Neural cell (in vitro differentiated cells): ENCODE data around the gene DTWD1. TPM values are rescaled to one million over a fixed set of nuclear protein-coding genes. Genes with fewer than 3 reads are reported as not detected.
"Not testable (repeated sequence)": the region's sequence is repeated elsewhere in the genome, so short reads cannot be mapped to it uniquely, and the experiment has no call there.

Experiments
- H2AFZ ChIP-seq: fragments of 200-600, 300-800 bp; sonication (generic), shearing (Covaris generic); 2 replicates; pipeline ENCODE4 v1.6.0; 2014; ENCODE audit warnings: low read depth, mild to moderate bottlenecking, antibody characterized with exemption, low read length, moderate library complexity
- H3F3A ChIP-seq: fragments of 200-600 bp; shearing (Covaris generic); 2 replicates; pipeline ENCODE4 v1.6.1; 2016; ENCODE audit warnings: mild to moderate bottlenecking, moderate library complexity, mixed read lengths, antibody characterized with exemption, low read length; ENCODE audit not compliant: insufficient read depth, poor library complexity, severe bottlenecking
- H3K27ac ChIP-seq: fragments of 200-600, 300-800 bp; sonication (generic), shearing (Covaris generic); 2 replicates; pipeline ENCODE4 v1.5.1; 2014; ENCODE audit warnings: mild to moderate bottlenecking, low read length, moderate library complexity
- H3K27me3 ChIP-seq: fragments of 300-800, 200-600 bp; sonication (generic), shearing (Covaris generic); 2 replicates; pipeline ENCODE4 v1.6.0; 2014; ENCODE audit warnings: mild to moderate bottlenecking, low read depth, low read length, moderate library complexity; ENCODE audit not compliant: insufficient read depth
- H3K36me3 ChIP-seq: fragments of 300-800, 200-600 bp; sonication (generic), shearing (Covaris generic); 2 replicates; pipeline ENCODE4 v1.5.1; 2014; ENCODE audit warnings: mild to moderate bottlenecking, antibody characterized with exemption, low read length, moderate library complexity; ENCODE audit not compliant: insufficient read depth
- H3K4me2 ChIP-seq: fragments of 300-800, 200-600 bp; sonication (generic), shearing (Covaris generic); 2 replicates; pipeline ENCODE4 v1.6.0; 2014; ENCODE audit warnings: mild to moderate bottlenecking, low read length
- H3K4me3 ChIP-seq: fragments of 300-800, 200-600 bp; sonication (generic), shearing (Covaris generic); 2 replicates; pipeline ENCODE4 v1.5.1; 2014; ENCODE audit warnings: mild to moderate bottlenecking, low read length, moderate library complexity
- H3K79me2 ChIP-seq: fragments of 200-600 bp; shearing (Covaris generic); replicated peaks from 2 replicates; pipeline ENCODE4 v1.6.0; 2014; ENCODE audit warnings: mild to moderate bottlenecking, low read length, moderate library complexity; ENCODE audit not compliant: insufficient read depth
- H3K9ac ChIP-seq: fragments of 300-800, 200-600 bp; sonication (generic), shearing (Covaris generic); 2 replicates; pipeline ENCODE4 v1.6.1; 2016; ENCODE audit warnings: mild to moderate bottlenecking, low read length, mixed read lengths
- H3K9me2 ChIP-seq: fragments of 200-600 bp; shearing (Covaris generic); 2 replicates; pipeline ENCODE4 v1.6.1; 2016; ENCODE audit warnings: mild to moderate bottlenecking, low read length, mixed read lengths; ENCODE audit not compliant: insufficient read depth
- H3K9me3 ChIP-seq: fragments of 200-600, 300-800 bp; sonication (generic), shearing (Covaris generic); 2 replicates; pipeline ENCODE4 v1.6.1; 2016; ENCODE audit warnings: mild to moderate bottlenecking, mixed run types, low read length, moderate library complexity, mixed read lengths
- H4K20me1 ChIP-seq: fragments of 200-600 bp; shearing (Covaris generic); 2 replicates; pipeline ENCODE4 v1.6.1; 2016; ENCODE audit warnings: mild to moderate bottlenecking, mixed run types; ENCODE audit not compliant: insufficient read depth
- EP300 ChIP-seq: fragments of 450-650 bp; conservative IDR thresholded peaks from 2 replicates; pipeline ENCODE4 v1.6.1; 2014; ENCODE audit warnings: antibody characterized with exemption, mild to moderate bottlenecking, moderate library complexity; ENCODE audit not compliant: poor library complexity, severe bottlenecking
- EZH2 ChIP-seq: fragments of 200-600, 300-800 bp; shearing (Covaris generic), sonication (generic); IDR thresholded peaks from 2 replicates; pipeline ENCODE4 v1.6.1; 2014; ENCODE audit warnings: antibody characterized with exemption, low read length, borderline replicate concordance, mild to moderate bottlenecking; ENCODE audit not compliant: insufficient read depth, poor library complexity, severe bottlenecking
- MXI1 ChIP-seq: fragments of 450-650 bp; conservative IDR thresholded peaks from 2 replicates; pipeline ENCODE4 v1.6.1; 2014; ENCODE audit warnings: antibody characterized with exemption, mild to moderate bottlenecking; ENCODE audit not compliant: poor library complexity, severe bottlenecking
- POLR2AphosphoS5 ChIP-seq: IDR thresholded peaks from 2 replicates; pipeline ENCODE4 v1.6.1; 2012
- RAD21 ChIP-seq: fragments of 450-650 bp; conservative IDR thresholded peaks from 2 replicates; pipeline ENCODE4 v1.6.1; 2014; ENCODE audit warnings: antibody characterized with exemption, mild to moderate bottlenecking, moderate library complexity
- SMC3 ChIP-seq: fragments of 450-650 bp; conservative IDR thresholded peaks from 2 replicates; pipeline ENCODE4 v1.6.1; 2014; ENCODE audit warnings: antibody characterized with exemption, mild to moderate bottlenecking, moderate library complexity; ENCODE audit not compliant: poor library complexity
- TAF1 ChIP-seq: IDR thresholded peaks from 2 replicates; pipeline ENCODE4 v1.6.1; 2012; ENCODE audit warnings: low read depth
- polyA plus RNA-seq: library from polyadenylated mRNA; depleted of rRNA; stranded (reverse); fragments of >200 nt; gene quantifications from 2 replicates; pipeline ENCODE4 v1.2.3, GENCODE V29; 2014
- TF ChIP-seq, protein P1 (sequence below): fragments of 450-650 bp; IDR thresholded peaks from 2 replicates; pipeline ENCODE4 v1.5.1; 2014; ENCODE audit warnings: antibody characterized with exemption, mild to moderate bottlenecking, moderate library complexity; ENCODE audit not compliant: poor library complexity, severe bottlenecking
- TF ChIP-seq, protein P2 (sequence below): IDR thresholded peaks from 2 replicates; pipeline ENCODE4 v1.6.1; 2012; ENCODE audit warnings: borderline replicate concordance

DTWD1 gene
- polyA plus RNA-seq, 1 donor from 2014 or later = 16.5 TPM

DNA sequence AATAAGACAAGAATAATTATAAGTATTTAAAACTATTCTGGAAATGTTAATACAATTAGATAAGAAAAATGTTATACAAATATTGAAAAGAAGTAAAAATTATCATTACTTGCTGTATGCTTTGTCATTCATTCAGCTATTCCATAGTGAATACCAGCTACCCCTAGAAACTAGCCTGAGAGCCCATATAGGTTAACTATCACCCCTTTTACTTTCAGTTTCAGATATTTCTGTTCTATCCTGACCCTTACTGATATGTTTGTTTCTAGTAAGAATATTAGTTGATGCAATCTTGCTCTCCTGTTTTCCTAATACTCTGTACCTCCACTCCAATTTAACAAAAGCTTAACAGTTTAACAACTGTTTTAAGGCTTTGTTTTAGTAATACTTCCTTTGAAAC, 31.8 kb upstream of the DTWD1 start:
- Histone ChIP-seq H3F3A (no peaks in the 10 kb centered on the region), H3K4me2 (no peak overlapping the region), H3K9ac (no peak overlapping the region), H4K20me1 (no peaks in the 10 kb centered on the region), H3K27ac (no peak overlapping the region), H3K4me3 (no peak overlapping the region), H3K9me2 (no peaks in the 10 kb centered on the region), H3K9me3 (no peaks in the 10 kb centered on the region), H3K27me3 (no peaks in the 10 kb centered on the region), H3K79me2 (no peaks in the 10 kb centered on the region), H3K36me3 (no peaks in the 10 kb centered on the region), H2AFZ (no peak overlapping the region)
- TF ChIP-seq TAF1 = no peak
- TF ChIP-seq SMC3 = no peak
- TF ChIP-seq POLR2AphosphoS5 = no peak
- no peak for TF ChIP-seq MXI1
- no peak for TF ChIP-seq RAD21
- TF ChIP-seq EZH2 = no peak
- TF ChIP-seq, protein P1, sequence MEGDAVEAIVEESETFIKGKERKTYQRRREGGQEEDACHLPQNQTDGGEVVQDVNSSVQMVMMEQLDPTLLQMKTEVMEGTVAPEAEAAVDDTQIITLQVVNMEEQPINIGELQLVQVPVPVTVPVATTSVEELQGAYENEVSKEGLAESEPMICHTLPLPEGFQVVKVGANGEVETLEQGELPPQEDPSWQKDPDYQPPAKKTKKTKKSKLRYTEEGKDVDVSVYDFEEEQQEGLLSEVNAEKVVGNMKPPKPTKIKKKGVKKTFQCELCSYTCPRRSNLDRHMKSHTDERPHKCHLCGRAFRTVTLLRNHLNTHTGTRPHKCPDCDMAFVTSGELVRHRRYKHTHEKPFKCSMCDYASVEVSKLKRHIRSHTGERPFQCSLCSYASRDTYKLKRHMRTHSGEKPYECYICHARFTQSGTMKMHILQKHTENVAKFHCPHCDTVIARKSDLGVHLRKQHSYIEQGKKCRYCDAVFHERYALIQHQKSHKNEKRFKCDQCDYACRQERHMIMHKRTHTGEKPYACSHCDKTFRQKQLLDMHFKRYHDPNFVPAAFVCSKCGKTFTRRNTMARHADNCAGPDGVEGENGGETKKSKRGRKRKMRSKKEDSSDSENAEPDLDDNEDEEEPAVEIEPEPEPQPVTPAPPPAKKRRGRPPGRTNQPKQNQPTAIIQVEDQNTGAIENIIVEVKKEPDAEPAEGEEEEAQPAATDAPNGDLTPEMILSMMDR = no peak
- TF ChIP-seq EP300 = no peak
- TF ChIP-seq, protein P2, sequence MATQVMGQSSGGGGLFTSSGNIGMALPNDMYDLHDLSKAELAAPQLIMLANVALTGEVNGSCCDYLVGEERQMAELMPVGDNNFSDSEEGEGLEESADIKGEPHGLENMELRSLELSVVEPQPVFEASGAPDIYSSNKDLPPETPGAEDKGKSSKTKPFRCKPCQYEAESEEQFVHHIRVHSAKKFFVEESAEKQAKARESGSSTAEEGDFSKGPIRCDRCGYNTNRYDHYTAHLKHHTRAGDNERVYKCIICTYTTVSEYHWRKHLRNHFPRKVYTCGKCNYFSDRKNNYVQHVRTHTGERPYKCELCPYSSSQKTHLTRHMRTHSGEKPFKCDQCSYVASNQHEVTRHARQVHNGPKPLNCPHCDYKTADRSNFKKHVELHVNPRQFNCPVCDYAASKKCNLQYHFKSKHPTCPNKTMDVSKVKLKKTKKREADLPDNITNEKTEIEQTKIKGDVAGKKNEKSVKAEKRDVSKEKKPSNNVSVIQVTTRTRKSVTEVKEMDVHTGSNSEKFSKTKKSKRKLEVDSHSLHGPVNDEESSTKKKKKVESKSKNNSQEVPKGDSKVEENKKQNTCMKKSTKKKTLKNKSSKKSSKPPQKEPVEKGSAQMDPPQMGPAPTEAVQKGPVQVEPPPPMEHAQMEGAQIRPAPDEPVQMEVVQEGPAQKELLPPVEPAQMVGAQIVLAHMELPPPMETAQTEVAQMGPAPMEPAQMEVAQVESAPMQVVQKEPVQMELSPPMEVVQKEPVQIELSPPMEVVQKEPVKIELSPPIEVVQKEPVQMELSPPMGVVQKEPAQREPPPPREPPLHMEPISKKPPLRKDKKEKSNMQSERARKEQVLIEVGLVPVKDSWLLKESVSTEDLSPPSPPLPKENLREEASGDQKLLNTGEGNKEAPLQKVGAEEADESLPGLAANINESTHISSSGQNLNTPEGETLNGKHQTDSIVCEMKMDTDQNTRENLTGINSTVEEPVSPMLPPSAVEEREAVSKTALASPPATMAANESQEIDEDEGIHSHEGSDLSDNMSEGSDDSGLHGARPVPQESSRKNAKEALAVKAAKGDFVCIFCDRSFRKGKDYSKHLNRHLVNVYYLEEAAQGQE = no peak

DNA sequence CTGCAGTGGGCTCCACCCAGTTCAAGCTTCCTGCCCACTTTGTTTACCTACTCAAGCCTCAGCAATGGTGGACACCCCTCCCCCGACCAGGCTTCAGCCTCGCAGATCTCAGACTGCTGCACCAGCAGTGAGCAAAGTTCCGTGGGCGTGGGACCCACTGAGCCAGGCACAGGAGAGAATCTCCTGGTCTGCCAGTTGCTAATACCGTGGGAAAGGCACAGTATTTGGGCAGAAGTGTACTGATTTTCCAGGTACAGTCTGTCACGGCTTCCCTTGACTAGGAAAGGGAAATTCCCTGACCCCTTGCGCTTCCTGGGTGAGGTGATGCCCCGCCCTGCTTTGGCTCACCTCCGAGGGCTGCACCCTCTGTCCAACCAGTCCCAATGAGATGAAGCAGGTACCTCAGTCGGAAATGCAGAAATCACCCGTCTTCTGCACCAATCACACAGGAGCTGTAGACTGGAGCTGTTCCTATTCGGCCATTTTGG, 28.0 kb upstream of the DTWD1 start:
- not testable (repeated sequence) for H3K9me3 ChIP-seq, H4K20me1 ChIP-seq, H3K79me2 ChIP-seq, H2AFZ ChIP-seq, H3K4me3 ChIP-seq, H3F3A ChIP-seq, H3K27ac ChIP-seq, H3K4me2 ChIP-seq, H3K9ac ChIP-seq, H3K27me3 ChIP-seq, H3K36me3 ChIP-seq, H3K9me2 ChIP-seq
